HG02840 (cell line): ENCODE results near the gene GNPTG.

Experiments used
- ATAC-seq: cut with Tn5 transposase; IDR thresholded peaks from one replicate; pipeline ENCODE4 v1.9.1; 2021; ENCODE audit warnings: mild to moderate bottlenecking, moderate library complexity, moderate number of reproducible peaks; ENCODE audit not compliant: unreplicated experiment, low FRiP score

Gene GNPTG

GRCh38 chr16:1351582-1352362 lies at the start of gene GNPTG, which contains the start of gene TSR3:
Gene GNPTG, plus strand, starts transcription at chr16:1351931. Its CDS starts 35 bp downstream, at chr16:1351966.
Gene TSR3, minus strand, starts transcription at chr16:1351878. Its CDS starts 74 bp downstream, at chr16:1351804.
- ATAC-seq, result peak; percentile 71

- ATAC-seq, result no peak
Measured at GRCh38 chr16:1305823-1306222, 45.9 kb upstream of the GNPTG start.

- no peak for ATAC-seq
Measured at GRCh38 chr16:1306334-1306733, 45.4 kb upstream of the GNPTG start.

GRCh38 chr16:1308036-1308976 lies 43.4 kb upstream of the GNPTG start:
- ATAC-seq, result no peak

DNA sequence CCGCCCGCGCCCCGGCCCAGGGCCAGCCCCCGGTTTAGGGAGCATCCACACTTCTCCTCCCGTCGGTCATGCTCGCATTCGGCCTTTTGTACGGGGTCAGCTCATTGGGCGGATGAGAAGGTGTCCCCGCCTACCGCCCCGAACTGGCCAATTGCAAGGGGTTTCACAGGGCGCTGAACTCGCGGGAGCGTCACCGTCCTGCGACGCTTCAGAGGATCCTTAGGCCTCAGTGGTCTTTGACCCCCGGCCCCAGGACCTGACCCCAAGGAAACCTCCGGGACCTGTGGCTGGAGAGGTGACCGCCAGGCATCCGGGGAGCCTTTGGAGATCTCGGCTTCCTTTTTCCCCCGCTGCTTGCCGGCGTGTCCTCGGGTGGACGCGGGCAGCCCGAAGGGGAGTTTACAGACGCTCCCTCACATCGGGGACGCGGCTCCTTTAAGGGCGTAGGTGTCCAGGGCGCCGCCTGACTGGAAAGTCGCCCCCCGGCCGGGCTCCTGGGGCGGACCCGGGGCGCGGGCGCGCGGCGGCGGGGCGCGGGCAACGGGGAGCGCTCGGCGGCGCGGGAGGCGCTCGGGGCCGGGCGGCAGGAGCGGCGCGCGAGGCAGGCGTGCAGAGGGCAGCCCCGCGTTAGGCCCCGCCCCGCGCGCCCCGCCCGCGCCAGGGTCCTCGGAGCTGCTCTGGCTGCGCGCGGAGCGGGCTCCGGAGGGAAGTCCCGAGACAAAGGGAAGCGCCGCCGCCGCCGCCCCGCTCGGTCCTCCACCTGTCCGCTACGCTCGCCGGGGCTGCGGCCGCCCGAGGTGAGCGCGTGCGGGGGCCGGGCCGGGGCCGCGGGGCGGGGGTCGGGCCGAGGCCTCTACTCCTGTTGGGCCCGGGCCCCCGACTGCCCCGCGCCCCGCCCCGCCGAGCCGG lies 42.5 kb upstream of the GNPTG start, which contains the start of gene UBE2I:
UBE2I (plus strand) TSS at position 660 of the 909 bp plus-strand sequence. CDS start 4,395 bp downstream, outside the sequence.
- ATAC-seq, result peak; percentile 78

GRCh38 chr16:1309888-1310831 lies 41.6 kb upstream of the GNPTG start:
- peak; percentile 16 for ATAC-seq

DNA sequence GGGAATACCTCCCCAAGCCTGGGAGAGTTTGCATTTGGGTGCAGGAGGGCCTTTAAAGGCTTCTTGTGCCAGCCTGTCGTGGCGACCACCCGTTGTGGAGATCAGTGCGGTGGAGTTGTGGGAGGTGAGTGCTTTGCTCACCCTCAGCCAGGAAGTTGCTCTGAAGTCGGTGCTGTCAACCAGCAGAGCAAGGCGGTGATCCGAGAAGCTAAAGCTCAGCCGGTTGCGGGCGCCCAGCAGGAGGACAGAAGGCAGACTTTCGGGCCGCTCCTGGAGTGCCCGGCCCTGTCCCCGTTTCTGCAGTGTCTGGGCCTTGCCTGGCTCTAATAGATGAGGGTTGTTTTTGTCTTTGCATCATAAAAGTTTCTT lies 40.9 kb upstream of the GNPTG start:
- no peak for ATAC-seq

GRCh38 chr16:1311212-1311737 lies 40.5 kb upstream of the GNPTG start:
- no peak for ATAC-seq

- no peak for ATAC-seq
Measured at GRCh38 chr16:1311738-1312466, 39.8 kb upstream of the GNPTG start.

GRCh38 chr16:1312467-1312816 lies 39.3 kb upstream of the GNPTG start:
- ATAC-seq, result no peak

DNA sequence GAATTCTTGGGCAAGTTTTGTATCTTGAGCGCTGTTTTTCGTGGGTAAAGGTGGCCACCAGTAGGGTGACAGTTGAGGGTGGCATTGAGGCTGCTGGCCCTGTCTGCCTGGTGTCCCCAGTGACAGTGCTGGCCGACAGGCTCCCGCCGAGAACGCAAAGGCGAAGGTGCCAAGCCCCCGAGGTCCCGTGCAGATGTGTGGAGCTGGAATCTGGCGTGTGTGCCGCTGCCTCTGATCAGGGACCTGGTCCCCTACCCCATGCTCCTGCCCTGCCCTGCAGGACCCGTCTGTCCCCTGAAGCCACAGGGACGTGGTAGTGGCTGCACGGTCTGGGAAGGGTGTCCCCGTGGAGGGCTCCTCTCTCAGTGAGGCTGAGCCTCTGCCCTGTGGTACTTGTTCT lies 38.8 kb upstream of the GNPTG start:
- ATAC-seq, result no peak

DNA sequence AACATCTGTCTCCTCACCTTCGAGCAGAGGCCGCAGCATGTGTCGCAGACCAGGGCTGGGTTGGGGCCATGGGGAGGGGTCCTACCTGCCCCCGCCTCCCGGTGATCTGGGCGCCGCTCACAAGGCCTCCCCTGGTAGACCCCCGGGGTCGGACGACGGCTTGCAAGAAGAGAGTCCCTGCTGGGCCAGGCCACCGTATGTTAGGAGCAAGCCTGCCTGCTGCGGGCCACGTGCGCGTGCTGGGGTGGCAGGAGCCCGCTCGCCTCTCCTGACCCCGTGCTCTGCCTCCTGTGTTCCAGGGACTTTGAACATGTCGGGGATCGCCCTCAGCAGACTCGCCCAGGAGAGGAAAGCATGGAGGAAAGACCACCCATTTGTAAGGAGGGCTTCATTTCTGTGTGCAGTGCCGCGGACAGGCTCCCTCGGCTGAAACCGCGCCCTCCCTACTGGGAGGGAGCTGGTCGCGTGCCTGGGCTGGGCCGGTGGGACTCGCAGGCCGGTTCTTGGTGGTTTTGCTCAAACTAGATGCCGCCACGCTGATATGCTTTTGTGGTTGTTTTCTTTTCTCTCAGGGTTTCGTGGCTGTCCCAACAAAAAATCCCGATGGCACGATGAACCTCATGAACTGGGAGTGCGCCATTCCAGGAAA lies 37.9 kb upstream of the GNPTG start:
- no peak for ATAC-seq

DNA sequence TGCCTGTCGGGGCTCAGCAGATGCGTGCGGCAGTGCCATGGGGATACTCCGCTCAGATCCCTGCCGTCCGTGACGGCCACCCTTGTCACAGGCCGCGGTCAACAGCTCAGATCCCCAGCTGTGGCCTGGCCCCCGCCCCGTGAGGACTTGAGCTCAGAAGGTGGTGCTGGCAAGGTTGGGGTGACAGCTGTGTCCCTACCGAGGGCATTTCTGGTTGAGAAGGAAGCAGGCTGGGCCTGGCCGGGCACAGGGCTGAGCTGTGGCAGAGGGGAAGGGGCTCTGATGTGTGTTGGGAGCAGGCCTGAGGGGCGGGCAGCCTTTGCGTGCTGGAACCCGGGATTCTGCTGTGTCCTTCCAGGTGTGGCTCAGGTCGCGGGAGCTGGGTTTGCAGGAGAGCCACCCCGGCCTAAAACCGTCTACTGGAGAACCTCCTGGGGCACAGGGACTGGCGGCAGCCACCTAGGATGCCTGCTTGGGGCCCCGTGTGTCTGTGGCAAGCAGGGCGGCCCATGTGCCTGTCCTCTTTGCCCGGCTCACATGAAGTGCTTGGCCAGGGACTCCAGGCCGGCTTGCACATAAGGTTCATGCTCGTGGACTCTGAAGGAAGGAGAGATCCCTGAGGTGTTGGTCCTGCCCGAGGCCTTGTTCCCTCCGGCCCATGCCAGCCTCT lies 37.2 kb upstream of the GNPTG start:
- no peak for ATAC-seq

DNA sequence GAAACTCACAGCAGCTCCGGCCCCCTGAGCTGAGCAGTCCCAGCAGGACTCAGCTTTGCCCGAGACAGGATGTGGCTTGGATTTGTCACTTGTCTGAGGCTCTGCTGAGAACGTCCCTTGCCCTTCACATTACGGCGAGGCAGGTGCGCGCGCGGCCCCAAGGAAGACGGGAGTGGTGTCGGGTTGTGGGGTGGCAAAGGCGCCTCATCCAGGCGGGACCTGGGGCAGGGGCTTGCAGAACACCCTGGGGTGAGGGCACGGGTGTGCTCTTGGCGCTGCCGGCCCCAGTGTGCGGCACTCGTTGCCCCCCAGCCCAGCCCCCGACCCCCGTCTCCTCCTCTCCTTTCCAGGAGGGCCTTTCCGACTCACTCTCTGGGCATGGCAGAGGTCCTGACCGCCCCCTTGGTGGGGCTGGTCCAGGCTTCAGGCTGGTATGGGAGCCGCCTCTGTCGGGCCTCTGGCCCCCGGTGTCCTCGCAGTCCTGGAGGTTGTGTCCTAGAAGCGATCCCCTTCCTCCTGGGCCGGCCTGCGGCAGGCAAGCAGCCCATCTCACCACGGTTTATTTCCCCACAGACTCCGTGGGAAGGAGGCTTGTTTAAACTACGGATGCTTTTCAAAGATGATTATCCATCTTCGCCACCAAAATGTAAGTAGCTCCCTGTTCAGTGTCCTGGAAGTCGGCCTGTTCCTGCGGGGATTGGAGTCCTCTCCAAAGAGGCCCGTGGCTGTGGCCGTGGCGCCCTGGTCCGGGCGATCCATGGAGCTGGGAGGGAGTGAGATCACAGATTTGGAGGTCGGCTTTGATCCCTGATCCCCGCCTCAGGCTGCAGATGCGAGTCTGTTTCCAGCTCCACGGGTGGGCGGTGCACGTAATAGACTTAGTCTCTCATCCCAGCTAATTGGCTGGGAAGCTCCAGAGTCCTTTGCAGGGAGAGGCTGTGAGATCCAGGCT lies 36.4 kb upstream of the GNPTG start:
- ATAC-seq, result no peak

- ATAC-seq, result no peak
Measured at GRCh38 chr16:1316033-1316405, 35.7 kb upstream of the GNPTG start.
